GM23338 (cell line): Measurements from ENCODE around the gene SOWAHB. TPM values are rescaled to one million over a fixed set of nuclear protein-coding genes. Genes with fewer than 3 reads are reported as not detected.

Source experiments
- ATAC-seq: fragments of 200-7000 bp; cut with Tn5 transposase; 3 replicates; pipeline ENCODE4 v1.9.1; 2020
- DNase-seq: peaks from one replicate; pipeline ENCODE4 v3.0.0-alpha.2; 2015; ENCODE audit warnings: low spot score
- H2AFZ ChIP-seq: fragments of 200-600 bp; sonication (generic); 2 replicates; pipeline ENCODE4 v1.8.0; 2016; ENCODE audit warnings: antibody characterized with exemption, mild to moderate bottlenecking, moderate library complexity
- H3F3A ChIP-seq: fragments of 200-600 bp; sonication (generic); replicated peaks from 2 replicates; pipeline ENCODE4 v1.8.0; 2017; ENCODE audit warnings: antibody characterized with exemption, mixed run types, low read depth
- H3K27ac ChIP-seq: fragments of 200-600 bp; sonication (generic); 2 replicates; pipeline ENCODE4 v1.6.1; 2016; ENCODE audit warnings: low read depth
- H3K27me3 ChIP-seq: fragments of 200-600 bp; sonication (generic); 2 replicates; pipeline ENCODE4 v1.8.0; 2016; ENCODE audit warnings: mild to moderate bottlenecking, mixed run types, moderate library complexity; ENCODE audit not compliant: insufficient read depth
- H3K36me3 ChIP-seq: fragments of 200-600 bp; sonication (generic); 2 replicates; pipeline ENCODE4 v1.8.0; 2016; ENCODE audit warnings: mild to moderate bottlenecking; ENCODE audit not compliant: insufficient read depth
- H3K4me1 ChIP-seq: fragments of 200-600 bp; sonication (generic); 2 replicates; pipeline ENCODE4 v1.8.0; 2016; ENCODE audit warnings: mild to moderate bottlenecking, moderate library complexity; ENCODE audit not compliant: insufficient read depth
- H3K4me2 ChIP-seq: fragments of 200-600 bp; sonication (generic); 2 replicates; pipeline ENCODE4 v1.7.1; 2017; ENCODE audit warnings: mixed run types
- H3K4me3 ChIP-seq: fragments of 200-600 bp; sonication (generic); 2 replicates; pipeline ENCODE4 v1.6.1; 2016; ENCODE audit warnings: mixed run types
- H3K79me2 ChIP-seq: fragments of 200-600 bp; sonication (generic); replicated peaks from 2 replicates; pipeline ENCODE4 v1.8.0; 2017; ENCODE audit warnings: mild to moderate bottlenecking; ENCODE audit not compliant: insufficient read depth
- H3K9me2 ChIP-seq: fragments of 200-600 bp; sonication (generic); 2 replicates; pipeline ENCODE4 v1.8.0; 2017; ENCODE audit not compliant: insufficient read depth
- H4K20me1 ChIP-seq: fragments of 200-600 bp; sonication (generic); replicated peaks from 2 replicates; pipeline ENCODE4 v1.8.0; 2017; ENCODE audit warnings: mild to moderate bottlenecking; ENCODE audit not compliant: insufficient read depth
- H3K27ac Mint-ChIP-seq: 2 replicates; pipeline ENCODE4 v1.8.0; 2020; ENCODE audit warnings: inconsistent platforms, mild to moderate bottlenecking, moderate library complexity, mixed read lengths
- H3K27me3 Mint-ChIP-seq: 3 replicates; pipeline ENCODE4 v1.8.0; 2022; ENCODE audit warnings: low read depth, mild to moderate bottlenecking, moderate library complexity, mixed read lengths, inconsistent platforms; ENCODE audit not compliant: insufficient read depth, poor library complexity
- H3K36me3 Mint-ChIP-seq: 3 replicates; pipeline ENCODE4 v1.8.0; 2021; ENCODE audit warnings: low read depth, mild to moderate bottlenecking, inconsistent platforms, moderate library complexity, mixed read lengths
- H3K4me1 Mint-ChIP-seq: 3 replicates; pipeline ENCODE4 v1.8.0; 2020; ENCODE audit warnings: mild to moderate bottlenecking, inconsistent platforms, mixed read lengths
- H3K4me3 Mint-ChIP-seq: 3 replicates; pipeline ENCODE4 v1.8.0; 2021; ENCODE audit warnings: moderate library complexity, mild to moderate bottlenecking, inconsistent platforms, mixed read lengths
- H3K9me3 Mint-ChIP-seq: 3 replicates; pipeline ENCODE4 v1.8.0; 2020; ENCODE audit warnings: moderate library complexity, mild to moderate bottlenecking, inconsistent platforms, mixed read lengths
- CREB1 ChIP-seq: fragments of 250-450 bp; sonication (Bioruptor Pico); IDR thresholded peaks from 2 replicates; pipeline ENCODE4 v1.5.0; 2020; ENCODE audit warnings: low read depth, mild to moderate bottlenecking, moderate library complexity
- CTCF ChIP-seq, 2 experiments: fragments of 200-600 bp in 1 of 2; sonication (generic) in 1 of 2; conservative IDR thresholded peaks; 2 replicates each; pipeline versions ENCODE4 v1.5.1 to v1.6.1; 2016 to 2017; ENCODE audit warnings: antibody characterized with exemption in 2 of 2, low read depth in 2 of 2, mild to moderate bottlenecking in 2 of 2, moderate library complexity in 1 of 2
- EZH2 ChIP-seq: fragments of 200-600 bp; sonication (generic); IDR thresholded peaks from one replicate; pipeline ENCODE4 v1.8.0; 2017; ENCODE audit warnings: antibody characterized with exemption, mild to moderate bottlenecking, low read depth; ENCODE audit not compliant: unreplicated experiment
- EZH2phosphoT487 ChIP-seq: fragments of 200-600 bp; sonication (generic); IDR thresholded peaks from one replicate; pipeline ENCODE4 v1.8.1; 2018; ENCODE audit warnings: antibody characterized with exemption; ENCODE audit not compliant: unreplicated experiment
- JUNB ChIP-seq: IDR thresholded peaks from one replicate; pipeline ENCODE4 v1.6.1; 2016; ENCODE audit warnings: antibody characterized with exemption; ENCODE audit not compliant: unreplicated experiment
- NANOG ChIP-seq: IDR thresholded peaks from 2 replicates; pipeline ENCODE4 v1.6.1; 2016; ENCODE audit warnings: antibody characterized with exemption, borderline replicate concordance
- POLR2AphosphoS5 ChIP-seq: IDR thresholded peaks from 2 replicates; pipeline ENCODE4 v1.6.1; 2016; ENCODE audit warnings: antibody characterized with exemption, low read depth
- STAT1 ChIP-seq: IDR thresholded peaks from one replicate; pipeline ENCODE4 v1.6.1; 2016; ENCODE audit warnings: antibody characterized with exemption; ENCODE audit not compliant: unreplicated experiment
- ZNF114 ChIP-seq: fragments of 250-450 bp; sonication (Bioruptor Pico); IDR thresholded peaks from 2 replicates; pipeline ENCODE4 v1.5.0; 2020; ENCODE audit warnings: mild to moderate bottlenecking, moderate library complexity
- polyA plus RNA-seq: library from polyadenylated mRNA; unstranded; fragments of >200 nt; fragmentation: Nextera tagmentation; extraction: Ambion mirVana; gene quantifications from 2 replicates; pipeline ENCODE4 v1.2.1, GENCODE V29; 2016
- total RNA-seq: library from RNA; depleted of rRNA; stranded (reverse); fragments of >200 nt; shearing (Covaris generic); gene quantifications from 2 replicates; pipeline ENCODE4 v1.2.3, GENCODE V29; 2014

SOWAHB gene
- total and polyA plus RNA-seq, 2 experiments from 2014 or later: 0.08 to 2.8 TPM

- Mint-ChIP-seq H3K4me3 (peak overlapping the region; percentile 63), H3K27ac (no peak overlapping the region), H3K36me3 (no peaks in the 10 kb centered on the region; the same call in 2 of the 3 replicates), H3K9me3 (no peaks in the 10 kb centered on the region; the same call in 2 of the 3 replicates), H3K4me1 (peaks cover 17% of the 10 kb centered on the region), H3K27me3 (peaks cover 41% of the 10 kb centered on the region)
- no peak overlapping the region for H3K27ac ChIP-seq
- H3K27me3 ChIP-seq: peaks cover 66% of the 10 kb centered on the region
- H3K4me3 ChIP-seq: peak overlapping the region; percentile 64
- ATAC-seq: peak; percentile 69
- TF ChIP-seq EZH2phosphoT487 (peak; percentile 7), POLR2AphosphoS5 (no peak), NANOG (no peak), EZH2 (peak; percentile 67)
- H3K36me3 ChIP-seq: no peaks in the 10 kb centered on the region
- no peaks in the 10 kb centered on the region for H3F3A ChIP-seq
- no peaks in the 10 kb centered on the region for H3K9me2 ChIP-seq
- H3K4me2 ChIP-seq: peak overlapping the region; percentile 75
- no peaks in the 10 kb centered on the region for H3K79me2 ChIP-seq
- H3K4me1 ChIP-seq: peaks cover 16% of the 10 kb centered on the region
- peak; percentile 73 for DNase-seq
- peak overlapping the region; percentile 91; the same call in 1 of the 2 replicates for H2AFZ ChIP-seq
- H4K20me1 ChIP-seq: no peaks in the 10 kb centered on the region
These were observed 1.1 kb downstream of the SOWAHB start for GRCh38 chr4:76896614-76897535.

GRCh38 chr4:76896048-76896447 lies 1.9 kb downstream of the SOWAHB start:
- ATAC-seq: no peak
- Histone ChIP-seq H3K4me2 (peak overlapping the region; percentile 75), H2AFZ (no peak overlapping the region), H3K9me2 (no peaks in the 10 kb centered on the region), H3K4me3 (peak overlapping the region; percentile 64; the same call in 1 of the 2 replicates), H3K79me2 (no peaks in the 10 kb centered on the region), H3F3A (no peaks in the 10 kb centered on the region), H4K20me1 (no peaks in the 10 kb centered on the region), H3K36me3 (no peaks in the 10 kb centered on the region), H3K27me3 (peaks cover 66% of the 10 kb centered on the region), H3K27ac (no peak overlapping the region), H3K4me1 (peaks cover 16% of the 10 kb centered on the region)
- H3K27me3 Mint-ChIP-seq: peaks cover 43% of the 10 kb centered on the region
- H3K4me3 Mint-ChIP-seq: no peak overlapping the region
- DNase-seq: no peak
- TF ChIP-seq JUNB (no peak), ZNF114 (CRISPR knock-in tag) (no peak), STAT1 (no peak), EZH2 (no peak), CREB1 (no peak), POLR2AphosphoS5 (no peak)
- H3K9me3 Mint-ChIP-seq: no peaks in the 10 kb centered on the region; the same call in 2 of the 3 replicates
- H3K27ac Mint-ChIP-seq: no peak overlapping the region
- no peaks in the 10 kb centered on the region; the same call in 2 of the 3 replicates for H3K36me3 Mint-ChIP-seq
- H3K4me1 Mint-ChIP-seq: peaks cover 17% of the 10 kb centered on the region

DNA sequence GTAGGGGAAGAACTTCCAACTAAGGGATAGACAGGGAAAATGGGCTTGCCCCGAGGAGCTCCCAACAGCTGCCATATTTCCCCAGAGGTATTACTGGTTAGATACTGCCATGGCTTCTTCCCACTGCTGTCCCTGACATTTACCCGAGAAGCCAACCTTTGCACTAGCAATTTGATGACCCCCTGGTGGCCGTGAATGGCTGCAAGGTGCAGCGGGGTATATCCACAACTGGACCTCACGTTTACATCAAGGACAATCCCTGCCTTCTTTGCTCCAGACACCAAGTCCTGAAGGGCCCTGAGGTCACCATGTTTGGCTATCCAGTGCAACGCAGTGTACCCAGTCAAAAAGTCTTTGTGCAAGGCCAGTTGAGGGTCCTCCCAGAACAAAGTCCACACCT lies 2.3 kb downstream of the SOWAHB start:
- Histone ChIP-seq H3K79me2 (no peaks in the 10 kb centered on the region), H3K4me3 (no peak overlapping the region), H3K27ac (no peak overlapping the region), H3K27me3 (peaks cover 66% of the 10 kb centered on the region), H3K9me2 (no peaks in the 10 kb centered on the region), H3F3A (no peaks in the 10 kb centered on the region), H3K4me1 (peaks cover 16% of the 10 kb centered on the region), H3K4me2 (no peak overlapping the region), H2AFZ (no peak overlapping the region), H4K20me1 (no peaks in the 10 kb centered on the region), H3K36me3 (no peaks in the 10 kb centered on the region)
- Mint-ChIP-seq H3K4me1 (peaks cover 17% of the 10 kb centered on the region), H3K36me3 (no peaks in the 10 kb centered on the region; the same call in 2 of the 3 replicates), H3K9me3 (no peaks in the 10 kb centered on the region; the same call in 2 of the 3 replicates), H3K27me3 (peaks cover 43% of the 10 kb centered on the region), H3K27ac (no peak overlapping the region), H3K4me3 (no peak overlapping the region)
- ATAC-seq: no peak
- TF ChIP-seq CTCF (conservative IDR thresholded peaks at IDR 0.05; ENCODE audit: low read depth in 2 of 2) (peak; percentile 28 to 29), NANOG (no peak)
- peak; percentile 20 for DNase-seq
